GM13976 (cell line): ENCODE data around the gene MYCL.
A peak's percentile ranks its signal among the peaks of the same experiment; 100 is the strongest.

Experiments
- DNase-seq: peaks from one replicate; pipeline ENCODE4 v3.0.0; 2012; ENCODE audit warnings: low spot score
- in situ Hi-C: fragments of 300-500 bp; cut with MboI; formaldehyde crosslinking; loops from one replicate; pipeline ENCODE4 v1.12.0; 2022; ENCODE audit warnings: low sequenced_read_pairs, mixed read lengths, inconsistent platforms; ENCODE audit not compliant: unreplicated experiment
- TF ChIP-seq, protein P1 (sequence below): IDR thresholded peaks from 2 replicates; pipeline ENCODE4 v1.5.1; 2012; ENCODE audit warnings: borderline replicate concordance, mild to moderate bottlenecking; ENCODE audit not compliant: insufficient read depth; ENCODE audit errors: extremely low read depth, missing control alignments, control extremely low read depth

MYCL gene

DNA sequence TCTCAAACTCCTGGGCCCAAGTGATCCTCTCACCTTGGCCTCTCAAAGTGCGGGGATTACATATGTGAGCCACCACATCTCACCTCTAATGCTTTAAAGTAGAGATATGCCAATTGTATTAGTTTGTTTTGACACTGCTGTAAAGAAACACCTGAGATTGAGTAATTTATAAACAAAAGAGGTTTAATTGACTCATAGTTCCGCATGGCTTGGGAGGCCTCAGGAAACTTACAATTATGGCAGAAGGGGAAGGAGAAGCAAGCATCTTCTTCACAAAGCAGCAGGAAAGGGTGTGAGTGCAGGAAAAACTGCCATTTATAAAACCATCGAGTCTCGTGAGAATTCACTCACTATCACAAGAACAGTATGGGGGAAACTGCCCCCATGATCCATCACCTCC lies 3.5 kb upstream of the MYCL start:
- in situ Hi-C loops: loop anchor here (25.0 kb wide), 1 partner anchor 93 kb away; no protein-coding TSS in a partner anchor
- no peak for DNase-seq
- TF ChIP-seq, protein P1, sequence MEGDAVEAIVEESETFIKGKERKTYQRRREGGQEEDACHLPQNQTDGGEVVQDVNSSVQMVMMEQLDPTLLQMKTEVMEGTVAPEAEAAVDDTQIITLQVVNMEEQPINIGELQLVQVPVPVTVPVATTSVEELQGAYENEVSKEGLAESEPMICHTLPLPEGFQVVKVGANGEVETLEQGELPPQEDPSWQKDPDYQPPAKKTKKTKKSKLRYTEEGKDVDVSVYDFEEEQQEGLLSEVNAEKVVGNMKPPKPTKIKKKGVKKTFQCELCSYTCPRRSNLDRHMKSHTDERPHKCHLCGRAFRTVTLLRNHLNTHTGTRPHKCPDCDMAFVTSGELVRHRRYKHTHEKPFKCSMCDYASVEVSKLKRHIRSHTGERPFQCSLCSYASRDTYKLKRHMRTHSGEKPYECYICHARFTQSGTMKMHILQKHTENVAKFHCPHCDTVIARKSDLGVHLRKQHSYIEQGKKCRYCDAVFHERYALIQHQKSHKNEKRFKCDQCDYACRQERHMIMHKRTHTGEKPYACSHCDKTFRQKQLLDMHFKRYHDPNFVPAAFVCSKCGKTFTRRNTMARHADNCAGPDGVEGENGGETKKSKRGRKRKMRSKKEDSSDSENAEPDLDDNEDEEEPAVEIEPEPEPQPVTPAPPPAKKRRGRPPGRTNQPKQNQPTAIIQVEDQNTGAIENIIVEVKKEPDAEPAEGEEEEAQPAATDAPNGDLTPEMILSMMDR: no peak

DNA sequence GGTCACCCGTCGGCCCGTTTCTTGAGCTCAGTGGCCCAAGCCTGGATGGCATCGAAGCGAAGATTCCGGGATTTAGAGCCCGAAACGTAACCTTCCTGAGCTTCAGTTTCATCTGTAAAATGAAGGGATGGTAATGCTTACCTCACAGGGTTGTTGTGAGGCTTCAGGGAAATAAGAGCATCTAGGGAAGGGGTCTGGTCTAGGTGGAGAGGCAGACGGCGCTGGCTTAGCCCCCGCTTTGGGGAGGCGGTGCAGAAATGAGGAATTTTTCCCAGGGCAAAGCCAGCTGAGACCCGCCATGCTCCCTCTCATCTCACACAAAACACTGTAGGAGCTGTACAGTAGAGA lies 717 bp upstream of the MYCL start:
- in situ Hi-C loops: loop anchor here (25.0 kb wide), 1 partner anchor 90 kb away; no protein-coding TSS in a partner anchor
- TF ChIP-seq, protein P1: no peak
- no peak for DNase-seq

DNA sequence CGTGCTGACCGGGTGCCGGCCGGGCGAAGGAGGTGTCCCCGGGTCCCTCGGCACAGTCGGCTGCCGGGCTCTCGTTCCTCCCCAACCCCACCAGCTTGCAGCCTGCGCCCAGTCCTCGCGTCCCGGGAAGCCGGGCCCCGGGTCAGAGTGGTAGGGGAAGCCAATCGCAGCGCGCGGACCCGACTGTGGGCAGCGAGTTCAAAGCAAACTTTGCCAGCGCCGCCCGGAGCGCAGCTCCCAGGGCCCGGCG lies 328 bp downstream of the MYCL start:
- in situ Hi-C loops: loop anchor here (25.0 kb wide), 1 partner anchor 89 kb away; no protein-coding TSS in a partner anchor
- TF ChIP-seq, protein P1: no peak
- no peak for DNase-seq

DNA sequence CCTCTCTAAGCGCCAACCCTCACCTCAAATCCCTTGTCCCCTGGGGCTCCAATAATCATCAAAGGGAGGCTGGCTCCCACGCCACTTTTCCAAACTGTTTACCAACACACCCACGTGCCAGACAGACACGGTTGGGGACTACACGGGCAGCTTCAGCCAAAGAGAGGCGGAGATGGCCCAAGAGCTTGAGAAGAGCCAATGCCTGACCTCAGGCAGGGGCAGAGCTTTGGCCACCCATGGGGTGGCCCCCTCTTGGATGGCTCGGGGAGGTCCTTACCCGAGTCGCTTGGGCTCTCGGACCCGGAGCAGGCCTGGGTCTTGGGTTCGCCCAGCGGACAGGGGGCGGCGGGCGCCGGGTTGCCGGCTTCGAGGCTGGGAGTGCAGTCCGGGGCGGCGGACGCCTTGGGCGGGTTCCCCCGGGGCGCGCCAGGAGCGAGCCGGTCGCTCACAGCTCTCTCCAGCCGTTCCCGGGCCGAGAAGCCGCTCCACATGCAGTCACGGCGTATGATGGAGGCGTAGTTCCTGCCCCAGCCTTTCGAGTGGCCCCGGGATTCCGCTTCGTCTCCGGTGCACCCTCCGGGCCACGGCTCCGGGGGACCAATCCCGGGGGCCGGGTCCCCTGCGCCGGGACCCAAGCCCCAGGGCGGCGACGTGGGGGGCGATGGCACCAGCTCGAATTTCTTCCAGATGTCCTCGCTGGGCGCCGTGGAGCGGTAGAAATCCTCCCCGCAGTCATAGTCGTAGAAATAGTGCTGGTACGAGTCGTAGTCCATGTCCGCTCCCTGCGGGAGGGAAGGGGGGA lies 854 bp downstream of the MYCL start:
- in situ Hi-C loops: loop anchor here (25.0 kb wide), 1 partner anchor 89 kb away; no protein-coding TSS in a partner anchor
- TF ChIP-seq, protein P1: no peak
- DNase-seq: peak; percentile 42

DNA sequence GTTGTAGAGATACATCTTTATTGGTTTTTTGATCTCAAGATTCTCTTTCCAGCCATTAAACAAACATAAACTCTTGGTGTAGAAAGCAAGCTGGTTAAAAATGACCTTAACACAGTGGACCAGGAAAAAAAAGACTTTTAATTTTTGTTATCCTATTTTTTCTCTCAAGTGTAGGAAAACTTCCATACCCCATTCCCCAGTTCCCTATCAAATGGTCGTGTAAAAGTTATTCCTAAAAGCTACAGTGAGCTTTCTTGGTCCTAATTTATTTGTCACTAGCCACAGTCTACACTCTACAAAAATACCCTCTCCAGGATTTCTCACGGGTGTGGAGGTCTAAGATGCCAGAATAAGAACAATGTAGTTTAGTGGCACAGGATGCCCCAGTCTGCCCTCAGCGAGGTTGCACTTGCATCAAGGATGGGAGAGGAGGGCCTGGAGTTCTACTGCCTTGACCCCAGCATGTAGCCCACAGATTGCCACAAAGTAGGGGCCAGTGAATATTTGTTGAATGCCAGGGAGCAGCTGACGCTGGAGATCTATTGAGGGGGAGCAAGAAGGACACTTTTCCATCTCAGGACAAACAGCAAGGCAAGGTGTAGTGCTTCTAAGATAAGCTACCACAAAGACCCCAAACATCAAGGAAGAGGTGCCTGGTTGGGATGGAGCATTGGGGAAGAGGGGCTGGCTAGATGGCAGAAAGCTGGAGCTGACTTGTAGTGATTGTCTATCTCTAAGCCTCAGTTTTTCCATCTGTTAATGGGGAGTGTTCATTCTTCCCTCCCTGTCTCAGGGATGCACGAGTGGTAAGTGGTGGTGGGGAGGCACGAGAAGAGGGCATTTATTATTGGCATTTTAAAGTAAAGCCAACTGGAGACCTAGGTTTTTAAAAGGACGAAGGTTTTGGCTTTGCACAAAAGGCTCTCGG lies 1.8 kb downstream of the MYCL start:
- TF ChIP-seq, protein P1: no peak
- DNase-seq: no peak
- in situ Hi-C loops: loop anchor here (25.0 kb wide), 1 partner anchor 88 kb away; no protein-coding TSS in a partner anchor
